ENCODE results near the gene FLNB. TPM values are rescaled to one million over a fixed set of nuclear protein-coding genes. Genes with fewer than 3 reads are reported as not detected.
A peak's percentile ranks its signal among the peaks of the same experiment; 100 is the strongest.

The FLNB gene
- total RNA-seq, 2 experiments from 2014 or later, result 47.7 to 48.0 TPM

- CTCF ChIA-PET, result no interaction called here
- Mint-ChIP-seq H3K27ac (no peak overlapping the region), H3K27me3 (ENCODE audit: low read depth) (no peaks in the 10 kb centered on the region), H3K4me3 (no peak overlapping the region), H3K4me1 (ENCODE audit: low read depth) (peaks cover 23% of the 10 kb centered on the region), H3K36me3 (ENCODE audit: low read depth) (no peaks in the 10 kb centered on the region), H3K9me3 (no peaks in the 10 kb centered on the region)
- peak; percentile 38 for DNase-seq
- intact Hi-C loops (cut with micrococcal nuclease), result no loop called here
These were observed 40.6 kb upstream of the FLNB start for GRCh38 chr3:57967590-57967989.

DNA sequence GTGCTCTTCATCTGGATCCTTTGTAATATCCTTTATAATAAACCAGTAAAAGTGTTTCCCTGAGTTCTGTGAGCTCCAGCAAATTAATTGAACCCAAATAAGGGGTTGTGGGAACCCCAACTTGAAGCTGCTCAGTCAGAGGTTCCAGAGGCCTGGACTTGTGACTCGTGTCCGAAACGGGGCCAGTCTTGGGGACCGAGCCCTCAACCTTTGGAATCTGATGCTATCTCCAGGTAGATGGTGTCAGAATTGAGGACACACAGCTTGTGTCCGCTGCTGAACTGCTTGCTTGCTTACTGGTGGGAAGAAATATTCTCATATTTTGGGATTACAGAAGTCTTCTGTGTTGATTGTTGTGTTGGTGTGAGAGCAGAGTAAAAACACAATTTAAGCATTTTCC, 39.7 kb upstream of the FLNB start:
- intact Hi-C loops (cut with micrococcal nuclease), result no loop called here
- Mint-ChIP-seq H3K4me1 (ENCODE audit: low read depth) (peaks cover 23% of the 10 kb centered on the region), H3K4me3 (no peak overlapping the region), H3K27me3 (ENCODE audit: low read depth) (no peaks in the 10 kb centered on the region), H3K27ac (no peak overlapping the region), H3K36me3 (ENCODE audit: low read depth) (no peaks in the 10 kb centered on the region), H3K9me3 (no peaks in the 10 kb centered on the region)
- no peak for DNase-seq
- CTCF ChIA-PET, result no interaction called here

DNA sequence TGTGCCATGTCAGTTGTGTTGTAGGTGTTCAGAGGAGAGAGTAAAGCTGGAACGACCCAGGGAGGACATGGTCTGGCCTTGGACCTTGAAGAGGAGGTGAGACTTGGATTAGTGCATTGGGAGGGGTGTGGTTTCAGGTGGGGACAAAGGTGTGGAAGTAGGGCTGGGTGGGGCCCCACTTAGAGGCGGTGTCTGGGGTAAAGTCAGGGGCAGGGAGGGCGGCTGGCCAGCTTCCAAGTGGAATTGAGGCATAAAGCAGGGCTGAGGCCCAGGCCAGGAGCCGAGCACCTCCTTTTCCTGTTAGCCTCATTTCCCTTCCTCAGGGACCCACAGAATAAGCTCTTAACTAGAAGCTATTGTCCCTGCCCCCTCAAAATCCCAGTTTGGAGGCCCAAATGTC, 36.2 kb upstream of the FLNB start:
- no peaks in the 10 kb centered on the region for H3K27me3 Mint-ChIP-seq (ENCODE audit: low read depth)
- no peaks in the 10 kb centered on the region for H3K9me3 Mint-ChIP-seq
- intact Hi-C loops (cut with micrococcal nuclease), result no loop called here
- CTCF ChIA-PET, result interaction anchor here (0.6 to 2.2 kb wide), 4 partner anchors 9 to 195 kb away, joined by 3 to 7 read pairs (median 4); no protein-coding TSS in a partner anchor
- no peak overlapping the region for H3K4me3 Mint-ChIP-seq
- no peak overlapping the region for H3K27ac Mint-ChIP-seq
- no peak for DNase-seq
- peaks cover 23% of the 10 kb centered on the region for H3K4me1 Mint-ChIP-seq (ENCODE audit: low read depth)
- no peaks in the 10 kb centered on the region for H3K36me3 Mint-ChIP-seq (ENCODE audit: low read depth)

DNA sequence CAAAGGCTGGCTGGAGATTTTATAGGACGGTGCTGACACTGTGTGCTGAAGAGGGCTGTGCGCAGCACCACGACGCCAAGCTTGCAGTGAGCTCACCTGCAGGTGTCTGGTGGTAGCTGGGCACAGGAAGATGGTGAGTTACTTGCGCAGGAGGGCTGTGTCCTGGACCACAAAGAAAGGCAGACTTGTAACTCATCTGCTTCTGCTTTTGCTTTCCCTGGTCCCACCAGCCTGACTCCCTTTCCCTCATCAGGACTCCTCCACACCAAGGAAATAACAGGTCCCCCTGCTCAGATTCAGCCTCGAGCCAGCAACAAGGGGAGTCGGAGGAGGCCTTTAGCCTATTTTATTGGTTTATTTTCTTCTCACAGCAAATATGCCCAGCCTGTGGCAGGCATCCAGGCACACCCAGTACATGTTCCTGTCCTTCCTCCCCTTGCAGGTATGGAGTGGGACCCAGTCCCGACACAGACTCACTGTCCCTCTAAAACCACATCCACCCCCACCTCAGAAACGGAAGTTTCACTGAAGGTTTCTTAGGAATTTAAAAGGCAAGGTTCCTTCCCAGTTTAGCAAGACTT, 35.6 kb upstream of the FLNB start:
- H3K36me3 Mint-ChIP-seq (ENCODE audit: low read depth), result no peaks in the 10 kb centered on the region
- intact Hi-C loops (cut with micrococcal nuclease), result no loop called here
- no peak overlapping the region for H3K27ac Mint-ChIP-seq
- no peak for DNase-seq
- no peaks in the 10 kb centered on the region for H3K27me3 Mint-ChIP-seq (ENCODE audit: low read depth)
- CTCF ChIA-PET, result interaction anchor here (1.4 kb wide), 1 partner anchor 32 kb away, joined by 3 read pairs; no protein-coding TSS in a partner anchor
- no peak overlapping the region for H3K4me3 Mint-ChIP-seq
- peaks cover 18% of the 10 kb centered on the region for H3K4me1 Mint-ChIP-seq (ENCODE audit: low read depth)
- H3K9me3 Mint-ChIP-seq, result no peaks in the 10 kb centered on the region

GRCh38 chr3:57973715-57974477, 34.3 kb upstream of the FLNB start:
- intact Hi-C loops (cut with micrococcal nuclease), result no loop called here

DNA sequence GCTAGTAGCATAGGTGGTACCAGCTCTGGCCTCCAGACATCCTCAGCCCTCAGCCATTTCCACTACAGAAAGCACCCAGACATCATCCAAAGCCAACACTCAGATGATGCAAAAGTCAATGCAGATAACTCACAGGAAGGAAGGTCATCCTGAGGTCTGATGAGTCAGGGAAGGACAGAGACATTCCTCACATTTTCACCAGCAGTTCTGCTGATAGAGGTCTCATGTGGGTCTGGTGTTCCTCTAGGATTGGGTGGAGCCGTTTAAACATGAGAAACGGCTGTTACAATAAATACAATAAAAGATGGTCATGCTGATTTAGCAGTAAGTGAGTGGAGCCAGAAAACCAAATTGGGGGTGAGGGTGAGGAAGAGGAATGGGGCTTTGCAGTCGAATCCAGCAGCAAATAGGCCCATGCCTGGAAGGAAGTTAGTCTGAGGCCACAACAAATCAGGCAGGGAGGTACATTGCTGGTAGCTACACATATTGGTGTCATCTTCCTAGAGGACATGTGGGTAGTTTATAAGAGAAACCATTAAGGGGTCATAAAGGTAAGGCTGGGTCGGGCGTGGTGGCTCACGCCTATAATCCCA, 33.3 kb upstream of the FLNB start:
- CTCF ChIA-PET, result interaction anchor here (0.6 to 1.0 kb wide), 3 partner anchors 50 to 576 kb away, joined by 3 to 5 read pairs (median 4); no protein-coding TSS in a partner anchor
- Mint-ChIP-seq H3K4me1 (ENCODE audit: low read depth) (peaks cover 7% of the 10 kb centered on the region), H3K4me3 (no peak overlapping the region), H3K27me3 (ENCODE audit: low read depth) (no peaks in the 10 kb centered on the region), H3K36me3 (ENCODE audit: low read depth) (no peaks in the 10 kb centered on the region), H3K27ac (peak overlapping the region; percentile 25), H3K9me3 (no peaks in the 10 kb centered on the region)
- intact Hi-C loops (cut with micrococcal nuclease), result no loop called here
- no peak for DNase-seq

More at GRCh38 chr3:57973715-57974477, 34.3 kb upstream of the FLNB start:
- no peak overlapping the region for H3K27ac Mint-ChIP-seq
- H3K9me3 Mint-ChIP-seq, result no peaks in the 10 kb centered on the region
- H3K4me3 Mint-ChIP-seq, result no peak overlapping the region
- CTCF ChIA-PET, result interaction anchor here (0.5 to 1.0 kb wide), 5 partner anchors 64 to 575 kb away, joined by 3 to 5 read pairs (median 3); no protein-coding TSS in a partner anchor
- DNase-seq, result no peak
- no peaks in the 10 kb centered on the region for H3K27me3 Mint-ChIP-seq (ENCODE audit: low read depth)
- H3K36me3 Mint-ChIP-seq (ENCODE audit: low read depth), result no peaks in the 10 kb centered on the region
- H3K4me1 Mint-ChIP-seq (ENCODE audit: low read depth), result peaks cover 7% of the 10 kb centered on the region

DNA sequence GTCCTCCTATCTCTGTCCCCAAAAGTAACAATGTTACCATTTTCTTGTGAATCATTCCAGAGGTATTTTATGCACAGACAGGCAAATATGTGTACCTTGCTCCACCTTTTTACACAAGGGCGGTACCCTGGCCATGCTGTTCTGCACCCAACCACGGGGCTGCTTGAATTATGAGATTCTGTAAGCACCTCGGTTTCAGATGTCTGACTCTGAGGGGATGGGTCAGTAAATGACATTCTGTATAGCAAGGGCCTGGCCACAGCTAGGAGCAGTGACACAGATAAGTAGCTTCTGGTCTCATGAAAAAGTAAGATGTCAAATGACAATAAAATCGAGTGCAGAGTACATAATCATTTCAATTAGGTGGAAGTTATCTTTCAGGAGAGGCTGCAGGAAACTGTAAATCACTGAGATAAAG, 30.4 kb upstream of the FLNB start:
- H3K36me3 Mint-ChIP-seq (ENCODE audit: low read depth), result no peaks in the 10 kb centered on the region
- no peak overlapping the region for H3K27ac Mint-ChIP-seq
- intact Hi-C loops (cut with micrococcal nuclease), result no loop called here
- no peak for DNase-seq
- no peaks in the 10 kb centered on the region for H3K9me3 Mint-ChIP-seq
- CTCF ChIA-PET, result no interaction called here
- peaks cover 6% of the 10 kb centered on the region for H3K4me1 Mint-ChIP-seq (ENCODE audit: low read depth)
- no peak overlapping the region for H3K4me3 Mint-ChIP-seq
- H3K27me3 Mint-ChIP-seq (ENCODE audit: low read depth), result no peaks in the 10 kb centered on the region

DNA sequence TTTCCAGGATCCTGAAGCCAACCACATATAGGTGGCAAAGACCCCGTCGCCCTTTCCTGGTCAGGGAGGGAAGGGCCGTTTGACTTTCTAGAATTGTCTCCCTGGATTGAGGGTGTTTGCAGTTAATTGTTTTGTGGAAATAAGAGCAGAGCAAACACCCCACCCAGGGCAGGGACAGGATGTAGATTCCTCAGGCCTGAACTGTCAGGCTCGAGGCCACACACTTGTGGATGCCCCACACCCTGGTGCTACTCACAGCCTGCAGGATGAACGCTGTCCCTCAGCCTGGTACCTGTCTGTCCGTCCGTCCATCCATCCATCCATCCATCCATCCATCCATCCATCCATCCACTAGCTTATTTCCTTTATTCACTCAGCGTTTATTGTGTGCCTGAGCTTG, 29.9 kb upstream of the FLNB start:
- no peak for DNase-seq
- Mint-ChIP-seq H3K4me1 (ENCODE audit: low read depth) (peaks cover 11% of the 10 kb centered on the region), H3K27ac (no peak overlapping the region), H3K4me3 (no peak overlapping the region), H3K9me3 (no peaks in the 10 kb centered on the region), H3K27me3 (ENCODE audit: low read depth) (no peaks in the 10 kb centered on the region), H3K36me3 (ENCODE audit: low read depth) (no peaks in the 10 kb centered on the region)
- CTCF ChIA-PET, result no interaction called here
- intact Hi-C loops (cut with micrococcal nuclease), result no loop called here

DNA sequence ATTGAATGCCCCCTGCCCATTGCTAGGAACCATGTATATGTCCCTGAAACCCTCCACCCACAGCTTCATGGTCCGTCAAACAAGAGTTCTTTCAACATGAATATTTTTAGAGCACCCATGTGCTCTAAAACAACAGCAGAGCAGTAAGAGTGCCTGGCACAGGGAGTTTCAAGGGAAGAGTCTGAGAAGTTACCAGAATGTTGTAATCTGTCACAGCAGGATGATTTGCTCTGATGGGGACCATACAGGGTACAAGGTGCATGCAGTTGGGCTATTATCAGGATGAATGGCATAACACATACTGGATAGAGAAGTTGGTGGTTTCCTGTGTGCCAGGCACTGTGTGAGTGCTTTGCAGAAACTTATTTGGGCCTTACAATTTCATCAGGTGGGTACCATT, 27.8 kb upstream of the FLNB start:
- DNase-seq, result no peak
- Mint-ChIP-seq H3K4me3 (no peak overlapping the region), H3K27me3 (ENCODE audit: low read depth) (no peaks in the 10 kb centered on the region), H3K27ac (no peak overlapping the region), H3K36me3 (ENCODE audit: low read depth) (no peaks in the 10 kb centered on the region), H3K4me1 (ENCODE audit: low read depth) (peaks cover 22% of the 10 kb centered on the region), H3K9me3 (no peaks in the 10 kb centered on the region)
- CTCF ChIA-PET, result interaction anchor here (1.2 kb wide), 1 partner anchor 24 kb away, joined by 3 read pairs; no protein-coding TSS in a partner anchor
- intact Hi-C loops (cut with micrococcal nuclease), result no loop called here

DNA sequence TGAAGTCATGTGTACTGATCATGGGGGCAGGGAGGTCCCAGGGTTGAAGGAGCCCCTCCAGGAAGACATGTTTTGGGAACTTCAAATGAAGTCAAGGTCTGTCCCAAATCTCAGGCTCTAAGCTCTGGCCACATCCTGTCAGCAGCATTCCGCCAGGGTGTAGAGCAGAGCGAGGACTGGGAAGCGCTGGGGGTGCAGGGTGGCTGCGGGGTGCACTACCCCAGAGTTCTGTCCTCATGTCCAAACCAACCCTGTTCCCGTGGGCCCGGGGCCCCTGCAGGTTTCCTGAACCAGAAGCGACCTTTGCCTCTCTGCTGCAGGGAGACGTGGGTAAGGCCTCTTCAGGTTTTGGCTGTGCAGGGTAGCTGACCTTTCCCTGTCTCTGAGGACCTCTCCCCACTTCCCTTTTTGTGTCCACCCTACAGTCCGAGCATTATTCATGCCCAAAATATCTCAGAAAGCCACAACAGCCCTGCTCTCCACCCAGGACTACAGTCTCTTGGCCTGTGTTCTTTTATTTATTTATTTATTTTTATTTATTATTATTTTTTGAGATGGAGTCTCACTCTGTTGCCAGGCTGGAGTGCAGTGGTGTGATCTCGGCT, 26.6 kb upstream of the FLNB start:
- Mint-ChIP-seq H3K36me3 (ENCODE audit: low read depth) (no peaks in the 10 kb centered on the region), H3K4me3 (no peak overlapping the region), H3K27ac (no peak overlapping the region), H3K27me3 (ENCODE audit: low read depth) (no peaks in the 10 kb centered on the region), H3K9me3 (no peaks in the 10 kb centered on the region), H3K4me1 (ENCODE audit: low read depth) (peaks cover 22% of the 10 kb centered on the region)
- intact Hi-C loops (cut with micrococcal nuclease), result loop anchor here (2.0 kb wide), 1 partner anchor 385 kb away; the partner anchor contains the start of gene ARF4
- no peak for DNase-seq
- CTCF ChIA-PET, result interaction anchor here (0.6 to 0.7 kb wide), 2 partner anchors 27 to 180 kb away, joined by 3 to 6 read pairs; no protein-coding TSS in a partner anchor

- intact Hi-C loops (cut with micrococcal nuclease), result loop anchor here (2.0 kb wide), 1 partner anchor 386 kb away; the partner anchor contains the start of gene ARF4
- H3K27ac Mint-ChIP-seq, result peak overlapping the region; percentile 68
- no peaks in the 10 kb centered on the region for H3K36me3 Mint-ChIP-seq (ENCODE audit: low read depth)
- DNase-seq, result no peak
- CTCF ChIA-PET, result interaction anchor here (0.6 kb wide), 1 partner anchor 218 kb away, joined by 3 read pairs; no protein-coding TSS in a partner anchor
- no peak overlapping the region for H3K4me3 Mint-ChIP-seq
- H3K9me3 Mint-ChIP-seq, result no peaks in the 10 kb centered on the region
- peaks cover 22% of the 10 kb centered on the region for H3K4me1 Mint-ChIP-seq (ENCODE audit: low read depth)
- H3K27me3 Mint-ChIP-seq (ENCODE audit: low read depth), result no peaks in the 10 kb centered on the region
These were observed 25.5 kb upstream of the FLNB start for GRCh38 chr3:57982561-57983243.

Data from activated naive CD4-positive, alpha-beta T cell treated with anti-CD3 and anti-CD28 coated beads for 36 hours (primary cell).